Measurements from ENCODE around the gene SURF2. TPM values are rescaled to one million over a fixed set of nuclear protein-coding genes. Genes with fewer than 3 reads are reported as not detected.

SURF2 gene
- polyA plus RNA-seq, 3 donors: 17.5 to 24.7 (median 17.6) TPM

DNA sequence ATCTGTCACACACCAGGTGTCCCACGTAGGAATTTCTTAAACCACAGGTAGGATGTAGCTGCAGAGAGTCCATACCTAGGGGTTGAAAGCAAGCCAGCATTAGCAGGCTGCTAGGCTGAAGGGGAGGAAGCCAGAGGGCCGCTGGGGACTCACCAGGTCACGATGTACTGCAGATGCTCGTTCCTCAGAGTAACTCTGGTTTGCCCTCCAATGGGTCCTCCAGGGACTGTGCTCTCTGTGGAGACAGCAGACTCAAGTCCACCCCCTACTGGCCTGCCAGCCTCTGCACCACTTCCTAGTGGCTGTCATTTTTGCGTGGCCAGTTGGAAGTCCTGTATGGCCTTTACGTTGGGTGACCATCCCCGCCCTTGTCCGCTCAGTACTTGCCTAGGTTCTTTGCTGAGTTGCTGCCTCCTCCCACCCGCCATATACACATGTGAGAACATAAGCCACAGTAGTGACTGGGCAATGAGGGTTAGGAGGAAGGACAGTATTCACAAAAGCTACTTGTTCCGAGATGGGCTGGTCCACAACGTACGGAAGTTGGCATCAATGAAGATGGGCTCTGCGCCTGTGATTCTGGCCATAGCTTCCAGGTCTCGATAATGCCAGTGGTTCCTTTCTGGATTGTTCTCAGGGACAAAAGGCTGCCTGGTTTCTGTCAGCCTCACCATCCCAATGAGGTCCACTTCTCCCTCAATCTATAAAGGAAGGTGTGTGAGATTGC lies 4.3 kb upstream of the SURF2 start:
- Histone ChIP-seq H3K27me3 (ENCODE audit: control insufficient read depth in 2 of 2, insufficient read depth in 2 of 2, low read length in 2 of 2) (no peaks in the 10 kb centered on the region), H3K4me3 (replicated peaks in 1 of 3; ENCODE audit: low read depth in 2 of 3, low read length in 3 of 3) (no peak overlapping the region), H3K27ac (ENCODE audit: low read depth in 1 of 2, low read length in 2 of 2) (no peak overlapping the region), H3K4me1 (ENCODE audit: control insufficient read depth in 1 of 2, insufficient read depth in 2 of 2, low read length in 2 of 2) (peaks cover 33 to 43% of the 10 kb centered on the region in 2 donors), H3K9me3 (replicated peaks in 1 of 2; ENCODE audit: control insufficient read depth in 1 of 2, insufficient read depth in 1 of 2, low read length in 2 of 2) (no peaks in the 10 kb centered on the region), H3K36me3 (replicated peaks in 1 of 2; ENCODE audit: control insufficient read depth in 1 of 2, insufficient read depth in 2 of 2, low read length in 2 of 2) (peaks cover 49 to 56% of the 10 kb centered on the region in 2 donors), H3K79me2 (ENCODE audit: insufficient read depth, low read length) (peaks cover 45% of the 10 kb centered on the region), H3K9ac (ENCODE audit: insufficient read depth, low read length, poor library complexity, severe bottlenecking) (no peak overlapping the region), H3K4me2 (replicated peaks; ENCODE audit: extremely low read depth, low read length, poor library complexity, severe bottlenecking) (no peak overlapping the region), H2AFZ (ENCODE audit: insufficient read depth, low read depth, low read length, poor library complexity, severe bottlenecking) (no peak overlapping the region), H4K20me1 (ENCODE audit: insufficient read depth, low read length) (peaks cover 62% of the 10 kb centered on the region)
- H3K36me3 Mint-ChIP-seq: peaks cover 46 to 56% of the 10 kb centered on the region in 2 donors
- intact Hi-C loops (cut with micrococcal nuclease): no loop called here
- H3K27ac Mint-ChIP-seq: peak overlapping the region in 3 of 7 donors; percentile 51 to 75 (median 62)
- TF ChIP-seq CTCF (IDR thresholded peaks at IDR 0.05): peak; percentile 41
- DNase-seq: peak in 2 of 3 donors; percentile 42 to 46
- no peak overlapping the region for H3K4me3 Mint-ChIP-seq
- H3K27me3 Mint-ChIP-seq (ENCODE audit: low read depth in 3 of 3): peaks cover 0 to 2% (median 0%) of the 10 kb centered on the region in 3 donors
- 86% methylated on average over 8 of the region's 14 CpGs for WGBS (ENCODE audit: insufficient coverage)
- peaks cover 0 to 4% (median 0%) of the 10 kb centered on the region in 7 donors for H3K9me3 Mint-ChIP-seq
- peaks cover 38% of the 10 kb centered on the region for H3K4me1 Mint-ChIP-seq

DNA sequence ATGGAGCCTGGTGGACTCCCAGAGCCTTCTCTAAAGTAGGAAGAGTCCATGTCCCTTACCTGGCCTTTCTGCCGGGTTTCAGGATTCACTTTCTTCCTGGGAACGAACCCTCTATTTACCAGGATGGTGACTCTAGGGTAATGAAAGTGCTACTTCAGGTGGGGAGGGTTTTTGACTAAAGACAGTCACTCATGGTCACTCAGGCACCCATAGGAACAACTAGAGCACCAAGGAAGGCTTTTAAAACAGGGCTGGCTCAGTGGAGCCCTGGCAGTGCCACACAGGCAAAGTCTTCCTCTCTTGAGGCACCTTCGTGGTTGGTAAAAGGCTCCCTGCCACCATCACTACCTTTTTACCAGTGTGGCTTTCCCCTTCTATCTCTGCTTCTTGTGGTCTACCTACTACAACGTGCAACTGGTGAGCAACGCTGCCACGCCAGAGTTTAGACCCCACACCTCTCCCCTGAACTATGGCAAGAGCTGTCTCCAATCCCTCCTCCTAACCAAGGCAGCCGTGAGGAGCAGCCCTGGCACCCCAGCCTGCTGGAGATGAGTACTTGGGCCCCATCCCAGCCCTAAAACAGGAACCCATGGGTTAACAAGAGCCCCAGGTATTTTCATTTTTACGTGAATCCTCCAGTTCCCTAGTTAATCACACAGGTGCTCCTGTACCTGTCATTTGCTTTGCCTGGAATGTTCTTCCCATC lies 3.6 kb upstream of the SURF2 start:
- Histone ChIP-seq H2AFZ (ENCODE audit: insufficient read depth, low read depth, low read length, poor library complexity, severe bottlenecking) (no peak overlapping the region), H4K20me1 (ENCODE audit: insufficient read depth, low read length) (peaks cover 62% of the 10 kb centered on the region), H3K79me2 (ENCODE audit: insufficient read depth, low read length) (peaks cover 43% of the 10 kb centered on the region), H3K4me2 (replicated peaks; ENCODE audit: extremely low read depth, low read length, poor library complexity, severe bottlenecking) (no peak overlapping the region), H3K27me3 (ENCODE audit: control insufficient read depth in 2 of 2, insufficient read depth in 2 of 2, low read length in 2 of 2) (no peaks in the 10 kb centered on the region), H3K27ac (ENCODE audit: low read depth in 1 of 2, low read length in 2 of 2) (no peak overlapping the region), H3K4me3 (replicated peaks in 1 of 3; ENCODE audit: low read depth in 2 of 3, low read length in 3 of 3) (no peak overlapping the region), H3K9ac (ENCODE audit: insufficient read depth, low read length, poor library complexity, severe bottlenecking) (no peak overlapping the region), H3K36me3 (replicated peaks in 1 of 2; ENCODE audit: control insufficient read depth in 1 of 2, insufficient read depth in 2 of 2, low read length in 2 of 2) (peaks cover 49 to 56% of the 10 kb centered on the region in 2 donors), H3K9me3 (replicated peaks in 1 of 2; ENCODE audit: control insufficient read depth in 1 of 2, insufficient read depth in 1 of 2, low read length in 2 of 2) (no peaks in the 10 kb centered on the region), H3K4me1 (ENCODE audit: control insufficient read depth in 1 of 2, insufficient read depth in 2 of 2, low read length in 2 of 2) (peaks cover 38 to 47% of the 10 kb centered on the region in 2 donors)
- H3K36me3 Mint-ChIP-seq: peaks cover 49 to 59% of the 10 kb centered on the region in 2 donors
- no peak overlapping the region for H3K4me3 Mint-ChIP-seq
- intact Hi-C loops (cut with micrococcal nuclease): no loop called here
- no peak for DNase-seq
- no peak for TF ChIP-seq CTCF (IDR thresholded peaks at IDR 0.05)
- peak overlapping the region in 4 of 7 donors; percentile 6 to 62 (median 39) for H3K27ac Mint-ChIP-seq
- 85% methylated on average over 6 of the region's 8 CpGs for WGBS (ENCODE audit: insufficient coverage)
- H3K9me3 Mint-ChIP-seq: peaks cover 0 to 4% (median 0%) of the 10 kb centered on the region in 7 donors
- peaks cover 43% of the 10 kb centered on the region for H3K4me1 Mint-ChIP-seq
- H3K27me3 Mint-ChIP-seq (ENCODE audit: low read depth in 3 of 3): peaks cover 0 to 2% (median 0%) of the 10 kb centered on the region in 3 donors
